ENCODE measurements around the gene FLYWCH2. TPM values are rescaled to one million over a fixed set of nuclear protein-coding genes. Genes with fewer than 3 reads are reported as not detected.
A peak's percentile ranks its signal among the peaks of the same experiment; 100 is the strongest.

FLYWCH2 gene
- total RNA-seq, 1 donor from 2014 or later = 30.5 TPM

GRCh38 chr16:2871926-2872325, 11.1 kb upstream of the FLYWCH2 start:
- H3K27ac Mint-ChIP-seq (ENCODE audit: unreplicated experiment) = no peak overlapping the region
- TF ChIP-seq, protein P1, sequence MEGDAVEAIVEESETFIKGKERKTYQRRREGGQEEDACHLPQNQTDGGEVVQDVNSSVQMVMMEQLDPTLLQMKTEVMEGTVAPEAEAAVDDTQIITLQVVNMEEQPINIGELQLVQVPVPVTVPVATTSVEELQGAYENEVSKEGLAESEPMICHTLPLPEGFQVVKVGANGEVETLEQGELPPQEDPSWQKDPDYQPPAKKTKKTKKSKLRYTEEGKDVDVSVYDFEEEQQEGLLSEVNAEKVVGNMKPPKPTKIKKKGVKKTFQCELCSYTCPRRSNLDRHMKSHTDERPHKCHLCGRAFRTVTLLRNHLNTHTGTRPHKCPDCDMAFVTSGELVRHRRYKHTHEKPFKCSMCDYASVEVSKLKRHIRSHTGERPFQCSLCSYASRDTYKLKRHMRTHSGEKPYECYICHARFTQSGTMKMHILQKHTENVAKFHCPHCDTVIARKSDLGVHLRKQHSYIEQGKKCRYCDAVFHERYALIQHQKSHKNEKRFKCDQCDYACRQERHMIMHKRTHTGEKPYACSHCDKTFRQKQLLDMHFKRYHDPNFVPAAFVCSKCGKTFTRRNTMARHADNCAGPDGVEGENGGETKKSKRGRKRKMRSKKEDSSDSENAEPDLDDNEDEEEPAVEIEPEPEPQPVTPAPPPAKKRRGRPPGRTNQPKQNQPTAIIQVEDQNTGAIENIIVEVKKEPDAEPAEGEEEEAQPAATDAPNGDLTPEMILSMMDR (IDR thresholded peaks at IDR 0.05; ENCODE audit: partially characterized antibody, unreplicated experiment) = no peak
- no peak overlapping the region for H3K4me3 Mint-ChIP-seq (ENCODE audit: unreplicated experiment)
- H3K4me1 Mint-ChIP-seq (ENCODE audit: low read depth, unreplicated experiment) = no peaks in the 10 kb centered on the region
- peaks cover 2% of the 10 kb centered on the region for H3K9me3 Mint-ChIP-seq (ENCODE audit: unreplicated experiment)
- DNase-seq = no peak
- no peaks in the 10 kb centered on the region for H3K36me3 Mint-ChIP-seq (ENCODE audit: unreplicated experiment)
- H3K27me3 Mint-ChIP-seq (ENCODE audit: unreplicated experiment) = peaks cover 5% of the 10 kb centered on the region

- Mint-ChIP-seq H3K27me3 (ENCODE audit: unreplicated experiment) (peaks cover 5% of the 10 kb centered on the region), H3K9me3 (ENCODE audit: unreplicated experiment) (peaks cover 2% of the 10 kb centered on the region), H3K4me3 (ENCODE audit: unreplicated experiment) (no peak overlapping the region), H3K4me1 (ENCODE audit: low read depth, unreplicated experiment) (no peaks in the 10 kb centered on the region), H3K36me3 (ENCODE audit: unreplicated experiment) (no peaks in the 10 kb centered on the region), H3K27ac (ENCODE audit: unreplicated experiment) (no peak overlapping the region)
- TF ChIP-seq, protein P1 (IDR thresholded peaks at IDR 0.05; ENCODE audit: partially characterized antibody, unreplicated experiment) = no peak
- DNase-seq = no peak
These were observed 8.7 kb upstream of the FLYWCH2 start for GRCh38 chr16:2874032-2874911.

DNA sequence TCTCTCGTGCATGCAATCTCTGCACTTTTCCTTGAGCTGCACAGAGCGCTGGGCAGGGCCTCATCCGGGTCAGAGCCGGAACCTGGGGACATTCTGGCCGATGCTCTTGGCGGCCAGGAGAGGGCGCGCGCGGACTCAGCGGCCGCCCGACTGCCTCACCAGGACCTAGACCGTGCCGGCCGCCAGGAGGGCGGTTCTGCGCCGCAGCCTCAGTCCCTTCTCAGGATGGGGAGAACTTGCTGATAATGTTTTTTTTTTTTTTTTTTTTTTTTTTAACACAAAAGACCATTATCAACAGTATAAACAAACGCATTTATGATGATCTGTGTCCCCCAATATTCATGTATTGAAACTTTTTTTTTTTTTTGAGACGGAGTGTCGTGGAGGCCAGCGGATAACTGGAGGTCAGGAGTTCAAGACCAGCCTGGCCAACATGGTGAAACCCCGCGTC, 8.1 kb upstream of the FLYWCH2 start:
- Mint-ChIP-seq H3K27ac (ENCODE audit: unreplicated experiment) (no peak overlapping the region), H3K4me1 (ENCODE audit: low read depth, unreplicated experiment) (no peaks in the 10 kb centered on the region), H3K4me3 (ENCODE audit: unreplicated experiment) (peak overlapping the region; percentile 25), H3K9me3 (ENCODE audit: unreplicated experiment) (peaks cover 4% of the 10 kb centered on the region), H3K27me3 (ENCODE audit: unreplicated experiment) (peaks cover 6% of the 10 kb centered on the region), H3K36me3 (ENCODE audit: unreplicated experiment) (no peaks in the 10 kb centered on the region)
- TF ChIP-seq, protein P1 (IDR thresholded peaks at IDR 0.05; ENCODE audit: partially characterized antibody, unreplicated experiment) = peak; percentile 85
- peak; percentile 69 for DNase-seq

DNA sequence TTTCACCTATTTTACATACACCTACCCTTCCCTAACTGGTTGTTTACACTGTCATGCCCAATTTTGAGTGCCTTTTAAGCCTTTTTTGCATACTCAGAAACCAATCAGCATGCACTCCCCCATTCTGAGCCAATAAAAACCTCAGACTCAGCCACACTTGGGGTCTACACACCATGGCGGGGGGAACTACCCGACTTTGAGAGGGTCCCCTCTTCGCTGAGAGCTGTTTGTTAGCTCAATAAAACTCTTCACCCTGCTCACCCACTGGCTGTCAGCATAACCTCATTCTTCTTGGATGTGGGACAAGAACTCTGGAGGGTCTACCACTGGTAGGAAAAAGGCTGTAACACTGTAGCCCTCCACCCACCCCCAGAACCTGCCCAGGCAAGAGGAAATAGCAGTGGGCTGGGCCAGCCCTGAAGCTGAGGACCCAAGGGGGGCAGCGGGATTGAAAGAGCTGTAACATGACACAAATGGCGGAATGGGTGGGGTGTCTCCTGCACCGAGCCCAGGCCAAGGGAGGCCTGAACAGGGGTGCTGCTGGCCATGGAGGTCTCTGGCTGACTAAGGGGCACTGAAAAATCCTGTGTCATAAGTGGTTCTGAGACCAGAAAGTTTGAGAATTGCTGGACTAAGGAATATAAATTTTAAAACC, 3.0 kb upstream of the FLYWCH2 start:
- peaks cover 10% of the 10 kb centered on the region for H3K27me3 Mint-ChIP-seq (ENCODE audit: unreplicated experiment)
- H3K36me3 Mint-ChIP-seq (ENCODE audit: unreplicated experiment) = no peaks in the 10 kb centered on the region
- TF ChIP-seq, protein P1 (IDR thresholded peaks at IDR 0.05; ENCODE audit: partially characterized antibody, unreplicated experiment) = no peak
- peaks cover 3% of the 10 kb centered on the region for H3K9me3 Mint-ChIP-seq (ENCODE audit: unreplicated experiment)
- H3K27ac Mint-ChIP-seq (ENCODE audit: unreplicated experiment) = no peak overlapping the region
- no peak for DNase-seq
- no peak overlapping the region for H3K4me3 Mint-ChIP-seq (ENCODE audit: unreplicated experiment)
- H3K4me1 Mint-ChIP-seq (ENCODE audit: low read depth, unreplicated experiment) = peaks cover 4% of the 10 kb centered on the region

Measured in glutamatergic neuron (in vitro differentiated cells).